Left hindlimb (tissue), 1 donor: ENCODE data around the gene TBRG4.
"Not testable (repeated sequence)": the region's sequence is repeated elsewhere in the genome, so short reads cannot be mapped to it uniquely, and the experiment has no call there.

Experiments
- DNase-seq: peaks from one replicate; pipeline ENCODE4 v3.0.0-alpha.2; 2018

TBRG4 gene

GRCh38 chr7:45114257-45114656 lies 2.8 kb upstream of the TBRG4 start:
- DNase-seq = not testable (repeated sequence)

DNA sequence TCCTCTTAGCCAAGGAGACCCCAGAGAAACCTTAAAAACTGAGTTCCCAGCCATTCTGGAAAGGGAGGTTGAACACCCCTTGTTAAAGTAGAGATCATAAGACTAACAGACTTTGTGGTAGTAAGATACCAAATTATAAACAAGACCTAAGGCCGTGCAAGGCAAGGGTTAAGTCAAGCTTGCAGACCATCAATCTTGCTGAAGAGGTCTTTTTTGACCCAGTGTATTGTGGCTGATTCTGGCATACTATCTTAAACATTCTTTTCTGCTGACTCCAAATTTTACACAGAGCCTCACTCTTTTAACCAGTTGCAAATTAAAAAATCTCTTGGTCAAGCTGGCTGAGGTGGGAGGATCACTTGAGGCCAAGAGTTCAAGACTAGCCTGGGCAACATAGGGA lies 1.2 kb upstream of the TBRG4 start:
- DNase-seq = no peak

DNA sequence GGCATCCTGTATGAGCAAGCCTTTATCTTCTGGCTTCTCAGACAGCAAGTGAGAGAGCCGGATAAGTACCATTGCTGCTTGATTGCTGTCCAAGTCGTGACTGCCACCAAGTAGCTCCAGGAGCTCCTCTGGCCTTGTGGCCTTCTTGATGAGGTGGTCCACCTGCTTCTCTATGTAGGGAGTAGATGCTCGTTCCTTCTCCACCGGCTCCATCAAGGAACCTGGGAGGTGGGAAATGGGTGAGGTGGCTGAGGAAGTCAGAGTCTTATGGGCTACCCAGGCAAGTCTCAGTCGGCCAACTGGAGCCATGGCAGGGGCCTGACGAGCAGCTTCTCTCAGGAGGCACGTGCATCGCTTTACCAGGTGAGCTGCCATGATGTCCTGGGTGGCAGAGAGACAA lies 2.6 kb downstream of the TBRG4 start:
- DNase-seq = no peak

GRCh38 chr7:45107356-45107755 lies 4.1 kb downstream of the TBRG4 start:
- DNase-seq = no peak

DNA sequence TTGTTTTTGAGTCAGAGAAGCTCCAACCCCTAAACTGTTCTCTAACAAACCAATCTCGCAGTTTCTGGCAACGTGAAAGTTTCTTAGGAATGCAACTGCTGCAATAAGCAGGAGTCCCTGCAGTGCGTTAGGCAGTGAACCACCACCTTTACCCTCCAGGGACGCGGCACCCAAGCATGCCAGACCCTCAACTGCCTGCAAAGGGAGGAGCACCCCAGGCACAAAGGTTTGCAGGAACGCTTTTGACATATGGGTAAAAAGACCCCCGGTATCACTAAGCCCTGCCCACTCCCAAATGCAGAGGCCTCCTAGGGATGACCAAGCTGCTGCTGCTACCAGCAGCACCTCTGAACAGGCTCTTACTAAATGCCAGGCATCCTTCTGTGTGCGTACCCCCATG lies 4.7 kb downstream of the TBRG4 start:
- no peak for DNase-seq

GRCh38 chr7:45105588-45106188 lies 5.8 kb downstream of the TBRG4 start:
- DNase-seq = no peak

DNA sequence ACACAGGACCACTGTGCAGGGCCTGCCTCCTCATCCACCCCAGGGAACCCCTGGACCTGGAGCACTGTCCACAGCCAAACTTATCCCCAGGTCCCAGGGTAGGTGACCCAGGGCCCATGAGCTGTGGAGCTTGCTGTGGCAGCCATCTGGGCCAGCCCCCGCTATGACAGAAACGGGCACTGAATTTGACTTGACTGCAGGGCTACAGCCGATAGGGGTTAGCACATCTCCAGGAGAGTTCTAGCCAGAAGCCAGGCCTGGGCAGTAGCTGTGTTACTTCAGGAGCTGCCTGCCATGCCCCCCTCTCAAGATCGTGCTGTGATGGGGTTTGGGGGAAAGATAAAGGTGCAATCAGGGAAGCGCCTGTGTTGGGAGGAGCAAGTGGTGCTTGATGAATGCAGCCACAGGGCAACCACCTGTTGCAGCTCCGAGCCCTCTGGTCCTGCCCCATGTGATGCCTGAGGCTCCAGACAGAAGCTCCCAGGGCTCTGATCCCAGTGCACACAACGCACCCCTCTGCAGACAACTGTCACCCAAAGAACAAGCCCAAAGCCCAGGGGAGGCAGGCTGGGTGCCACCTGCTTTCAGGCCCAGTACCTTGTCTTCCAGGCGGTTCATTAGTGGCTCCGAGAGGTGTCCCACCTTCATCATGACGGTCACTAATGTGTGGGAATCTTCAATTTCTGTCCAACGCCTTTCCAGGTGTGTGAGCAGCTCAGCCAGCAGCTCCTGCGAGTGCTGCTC lies 6.5 kb downstream of the TBRG4 start:
- no peak for DNase-seq

DNA sequence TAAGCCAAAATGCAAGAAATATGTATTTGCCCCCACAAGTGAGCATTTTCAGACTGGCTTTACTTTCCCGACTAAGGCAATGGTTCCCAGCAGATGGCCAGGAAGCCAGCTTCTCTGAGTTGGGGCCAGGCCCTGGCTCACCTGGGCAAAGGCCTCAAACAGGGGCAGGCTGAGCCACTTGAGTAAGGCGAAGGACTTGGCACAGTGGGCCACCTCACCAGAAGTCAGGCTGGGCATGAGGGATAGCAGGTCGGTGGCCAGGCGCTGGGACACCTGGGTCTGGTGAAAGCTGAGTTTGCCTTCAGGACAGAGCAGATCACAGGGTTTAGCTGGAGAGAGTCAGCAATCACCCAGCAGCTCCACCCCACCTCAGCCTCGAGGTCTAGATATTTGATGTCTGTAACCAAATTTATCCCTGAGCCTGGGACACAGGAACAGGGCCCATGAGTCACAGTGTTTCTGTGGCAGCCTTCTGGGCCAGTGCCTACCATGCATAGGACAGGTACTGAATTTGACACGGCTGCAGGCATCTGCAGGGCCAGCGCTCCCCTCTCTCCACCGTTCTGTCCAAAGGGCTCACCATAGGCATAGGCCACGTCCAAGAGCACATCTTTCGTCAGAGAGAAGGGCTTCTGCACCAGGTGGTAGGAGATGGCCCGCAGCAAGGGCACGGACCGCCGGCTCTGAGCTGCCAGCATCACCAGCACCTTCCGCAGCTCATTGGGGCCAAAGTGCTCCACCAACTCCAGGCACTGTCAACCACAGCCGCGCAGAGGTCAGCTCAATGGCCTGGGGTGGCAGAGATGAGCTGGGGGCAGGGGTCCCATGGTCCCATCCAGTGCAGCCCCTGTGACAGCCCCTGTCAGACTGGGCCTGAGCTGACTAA lies 7.3 kb downstream of the TBRG4 start:
- DNase-seq = no peak

GRCh38 chr7:45102785-45103712 lies 8.4 kb downstream of the TBRG4 start:
- DNase-seq = no peak

DNA sequence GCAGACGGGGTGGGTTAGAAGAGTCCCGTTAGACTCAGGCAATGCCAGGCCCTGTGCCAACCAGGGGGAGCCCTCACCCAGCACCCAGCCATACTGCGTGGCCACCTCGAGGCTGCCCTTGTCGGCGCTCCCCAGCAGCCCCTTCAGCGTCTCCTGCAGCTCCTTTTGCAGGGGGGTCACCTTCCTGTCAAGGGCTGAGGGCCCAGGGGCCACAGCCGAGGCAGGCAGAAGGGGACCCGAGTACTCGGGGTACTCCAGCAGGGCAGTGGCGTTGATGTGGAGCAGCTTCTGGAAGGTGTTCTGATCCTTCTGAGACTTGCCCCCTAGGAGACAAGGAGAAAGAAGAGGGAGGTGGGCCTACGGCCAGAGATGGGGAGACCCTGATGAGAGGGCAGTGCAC lies 9.7 kb downstream of the TBRG4 start:
- DNase-seq = no peak

DNA sequence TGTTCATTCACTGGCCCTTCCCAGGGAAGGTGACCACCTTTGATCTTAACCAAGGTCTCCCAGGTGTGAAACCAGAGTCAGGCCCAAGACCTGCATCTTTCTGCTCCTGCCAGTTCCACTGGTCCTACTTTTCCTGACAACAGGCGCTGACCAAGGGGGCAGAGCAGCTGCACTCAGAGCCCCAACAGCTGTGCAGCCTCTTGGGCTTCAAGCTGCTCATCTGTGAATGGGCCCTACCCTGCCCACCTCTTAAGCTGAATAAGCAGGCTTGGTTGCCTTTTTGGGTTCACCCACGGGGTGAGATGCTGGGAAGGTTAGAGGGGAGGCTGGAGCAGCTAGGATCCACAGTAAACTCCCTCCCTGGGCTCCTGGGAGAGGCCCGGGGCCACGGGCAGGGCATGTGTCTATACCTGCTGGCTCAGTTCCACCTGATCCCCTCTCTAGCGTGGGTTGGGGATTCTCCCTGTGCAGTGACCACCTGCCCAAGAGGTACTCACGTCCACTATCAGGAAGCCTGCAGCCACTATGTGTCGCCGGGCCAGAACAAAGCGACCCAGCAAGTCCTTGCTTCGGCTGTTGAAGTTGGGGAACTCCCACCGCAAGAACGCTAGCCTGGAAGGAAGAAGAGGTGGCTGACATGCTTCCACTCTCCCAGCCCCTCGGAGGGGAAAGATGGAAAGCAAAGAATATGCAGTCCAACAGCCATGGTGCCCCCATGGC lies 10.6 kb downstream of the TBRG4 start:
- no peak for DNase-seq

- no peak for DNase-seq
Observed at GRCh38 chr7:45099891-45100760, 11.4 kb downstream of the TBRG4 start.

DNA sequence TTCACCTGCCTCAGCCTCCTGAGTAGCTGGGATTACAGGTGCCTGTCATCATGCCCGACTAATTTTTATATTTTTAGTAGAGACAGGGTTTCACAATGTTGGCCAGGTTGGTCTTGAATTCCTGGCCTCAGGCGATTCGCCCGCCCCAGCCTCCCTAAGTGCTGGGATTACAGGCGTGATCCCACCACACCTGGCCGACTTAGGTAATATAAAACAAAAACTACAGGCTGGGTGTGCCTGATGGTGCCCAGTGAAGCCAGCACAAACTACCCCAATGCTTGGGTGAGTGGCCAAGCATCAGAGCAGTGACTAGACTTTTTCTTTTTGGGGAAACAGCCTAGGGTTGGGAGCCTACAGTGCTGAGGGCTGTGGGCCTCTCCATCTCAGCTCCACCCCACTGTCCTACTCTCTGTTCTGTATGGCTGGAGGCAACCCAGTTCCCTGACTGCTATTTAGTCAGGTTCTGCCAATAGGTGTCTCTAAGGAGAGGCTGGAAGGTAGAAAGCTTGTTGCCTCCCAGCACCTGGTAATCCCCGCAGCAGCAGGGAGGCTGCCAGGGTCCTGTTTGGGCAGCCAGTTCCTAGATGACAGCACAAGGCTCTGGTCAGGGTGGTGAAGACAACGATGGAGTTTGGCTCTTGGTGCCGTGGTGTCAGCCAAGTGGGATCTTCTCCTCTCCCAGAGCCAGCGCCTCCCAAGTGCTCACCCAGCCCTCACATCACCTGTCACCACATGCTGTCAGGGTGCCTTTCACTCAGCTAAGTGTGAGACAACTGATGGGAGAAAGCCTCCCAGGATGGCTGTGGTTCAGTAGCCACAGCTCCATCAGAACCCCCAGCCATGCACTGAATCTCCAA lies 12.3 kb downstream of the TBRG4 start:
- peak; percentile 10 for DNase-seq

DNA sequence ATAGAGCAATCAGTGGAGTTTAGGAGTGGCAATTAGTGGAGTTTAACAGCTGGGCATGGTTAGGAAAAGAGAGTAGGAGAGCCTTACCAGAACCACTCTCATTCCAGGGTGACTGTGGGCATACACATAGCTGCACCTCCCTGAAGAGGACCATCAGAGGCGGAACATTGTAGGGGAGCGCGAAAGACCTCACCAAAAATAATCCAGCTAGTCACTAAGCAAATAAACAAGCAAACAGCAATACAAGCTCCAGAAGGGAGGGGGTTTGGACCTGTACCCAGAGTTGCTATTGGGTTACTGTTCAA lies 18.6 kb downstream of the TBRG4 start:
- no peak for DNase-seq

DNA sequence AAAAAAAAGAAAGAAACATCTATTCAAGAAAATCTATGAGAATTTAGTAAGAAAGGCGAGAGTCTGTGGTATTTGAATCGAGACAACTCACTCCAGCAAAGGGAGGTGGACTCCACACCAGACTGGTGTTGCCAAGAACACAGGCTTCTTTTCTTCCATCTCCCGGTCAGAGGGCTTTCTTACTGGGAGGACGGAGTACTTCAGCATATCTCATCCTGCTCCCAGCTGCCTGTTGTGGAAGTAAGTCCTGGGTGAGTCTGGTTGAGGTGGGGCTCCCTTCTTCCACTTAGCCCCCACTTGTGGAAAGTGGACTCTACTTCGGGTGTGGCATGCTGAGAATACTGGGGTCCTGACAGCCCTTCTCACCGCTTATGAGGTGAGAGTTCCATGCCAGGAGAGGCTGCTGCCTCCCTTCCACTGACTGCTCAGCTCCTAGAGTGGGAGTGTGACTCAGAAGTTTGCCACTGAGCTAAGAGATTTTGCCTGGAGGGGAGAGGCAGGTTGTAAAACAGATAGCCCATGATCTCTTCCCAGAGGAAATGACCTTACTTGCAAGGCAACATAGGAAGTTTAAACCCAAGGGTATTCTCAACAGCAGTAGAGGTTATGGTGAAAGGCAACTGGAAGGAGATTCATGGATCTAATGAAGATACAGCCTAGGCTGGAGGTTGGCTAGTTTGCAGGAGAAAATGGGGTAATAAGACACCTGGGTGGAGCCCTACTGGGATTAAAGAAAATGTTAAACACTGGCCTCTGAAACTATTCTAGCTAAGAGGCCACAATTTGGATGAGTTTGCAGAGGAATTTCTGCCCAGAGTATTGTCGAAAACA lies 19.2 kb downstream of the TBRG4 start:
- peak; percentile 10 for DNase-seq

- peak; percentile 61 for DNase-seq
Observed at GRCh38 chr7:45089341-45089891, 22.1 kb downstream of the TBRG4 start.

GRCh38 chr7:45088821-45089340 lies 22.6 kb downstream of the TBRG4 start, which contains the start of gene NACAD:
TSS of gene NACAD (minus strand) at chr7:45088969. CDS start at chr7:45088894, 75 bp downstream.
- DNase-seq = peak; percentile 77

GRCh38 chr7:45088146-45088701 lies 23.3 kb downstream of the TBRG4 start:
- DNase-seq = peak; percentile 40
